RPMI7951 (cell line): Measurements from ENCODE around the gene TMEM170B. TPM values are rescaled to one million over a fixed set of nuclear protein-coding genes. Genes with fewer than 3 reads are reported as not detected.

Source experiments
- DNase-seq: peaks from one replicate; pipeline ENCODE4 v3.0.0-alpha.2; 2012; ENCODE audit warnings: low read depth
- total RNA-seq: library from RNA; depleted of rRNA; stranded (reverse); fragments of >200 nt; shearing (Covaris generic); gene quantifications from 2 replicates; pipeline ENCODE4 v1.2.3, GENCODE V29; 2014

TMEM170B gene
- total RNA-seq, 1 experiment from 2014 or later, result 0.60 TPM

DNA sequence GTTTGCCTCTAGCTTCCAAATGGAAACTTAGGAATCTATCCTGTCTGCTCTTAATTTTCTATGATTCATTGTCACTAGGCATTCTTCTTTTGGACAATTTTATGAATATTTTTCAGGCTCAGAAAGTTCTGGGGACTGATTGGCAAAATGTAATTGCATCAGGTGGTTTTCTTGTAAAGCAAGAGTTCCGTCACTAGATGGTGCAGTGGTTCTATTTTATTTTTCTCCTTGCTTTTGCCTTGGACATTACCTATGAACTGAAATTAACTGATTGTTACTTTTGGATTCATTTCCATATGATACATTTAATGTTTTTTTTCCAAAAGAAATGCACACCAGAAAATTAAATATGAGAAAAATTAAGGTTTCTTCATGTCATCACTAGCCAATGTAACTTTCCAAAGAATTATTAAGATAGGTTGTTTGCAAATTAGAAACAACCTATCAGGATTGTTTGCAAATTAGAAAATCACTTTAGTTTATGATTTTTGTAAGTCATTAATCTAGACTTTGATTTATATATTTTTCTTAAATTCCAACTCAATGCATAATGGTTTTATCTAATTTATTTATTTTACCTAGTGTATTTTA lies 48.0 kb downstream of the TMEM170B start:
- peak; percentile 57 for DNase-seq

DNA sequence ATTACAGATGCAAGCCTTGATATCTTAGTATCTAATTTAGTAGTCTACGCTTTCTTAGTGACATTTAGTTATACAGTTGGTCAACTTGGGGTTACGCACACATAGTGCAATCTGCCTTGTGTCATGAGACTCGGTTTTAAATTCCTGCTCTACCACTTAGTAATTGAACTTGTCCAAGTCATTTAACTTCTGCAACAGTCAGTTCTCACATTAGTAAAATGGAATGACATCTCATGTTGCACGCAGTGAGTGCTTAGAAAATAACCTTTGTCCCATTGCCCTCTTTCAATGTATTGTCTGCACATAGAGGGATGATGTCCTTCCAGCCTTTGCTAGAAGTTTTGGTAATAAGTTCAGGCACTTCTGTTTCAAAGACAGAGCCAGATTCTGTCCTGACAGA lies 48.6 kb downstream of the TMEM170B start:
- no peak for DNase-seq

DNA sequence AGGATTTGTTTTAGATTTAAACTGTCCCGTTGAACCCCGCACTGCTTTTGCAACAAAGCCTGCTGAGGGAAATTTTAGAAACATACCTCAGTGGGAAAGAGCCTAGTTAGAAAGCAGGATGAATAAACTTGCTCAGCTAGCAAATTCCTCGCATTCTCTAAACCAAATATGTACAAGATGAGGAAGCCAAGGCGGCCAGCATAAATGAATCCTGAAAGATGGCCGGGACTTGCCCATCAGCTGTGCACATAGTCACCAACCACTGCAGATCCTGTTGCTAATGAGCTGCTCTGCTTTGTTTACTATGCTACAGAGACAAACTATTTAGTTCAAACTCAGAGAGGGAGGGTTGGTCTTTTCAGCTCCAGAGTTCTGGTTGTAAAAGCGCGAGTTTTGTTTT lies 49.0 kb downstream of the TMEM170B start:
- peak; percentile 78 for DNase-seq

DNA sequence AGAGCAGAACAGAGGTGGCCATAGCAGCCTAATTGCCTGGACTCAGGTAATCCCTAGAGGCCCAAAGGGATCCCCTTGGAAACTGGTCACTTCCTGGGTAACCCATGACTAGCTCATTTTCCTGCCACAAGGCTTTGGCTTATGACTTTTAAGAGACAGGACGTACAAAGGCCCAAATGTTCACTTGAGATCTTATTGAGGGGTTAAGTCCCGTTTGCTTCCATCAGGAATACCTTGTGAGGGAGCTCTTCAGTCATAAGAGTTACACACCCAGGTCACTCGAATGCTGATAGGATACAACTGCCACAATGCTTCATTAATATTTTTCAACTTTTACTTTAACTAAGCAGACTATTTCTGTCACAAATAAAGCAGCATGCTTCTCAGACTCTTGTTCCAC lies 51.7 kb downstream of the TMEM170B start:
- no peak for DNase-seq

DNA sequence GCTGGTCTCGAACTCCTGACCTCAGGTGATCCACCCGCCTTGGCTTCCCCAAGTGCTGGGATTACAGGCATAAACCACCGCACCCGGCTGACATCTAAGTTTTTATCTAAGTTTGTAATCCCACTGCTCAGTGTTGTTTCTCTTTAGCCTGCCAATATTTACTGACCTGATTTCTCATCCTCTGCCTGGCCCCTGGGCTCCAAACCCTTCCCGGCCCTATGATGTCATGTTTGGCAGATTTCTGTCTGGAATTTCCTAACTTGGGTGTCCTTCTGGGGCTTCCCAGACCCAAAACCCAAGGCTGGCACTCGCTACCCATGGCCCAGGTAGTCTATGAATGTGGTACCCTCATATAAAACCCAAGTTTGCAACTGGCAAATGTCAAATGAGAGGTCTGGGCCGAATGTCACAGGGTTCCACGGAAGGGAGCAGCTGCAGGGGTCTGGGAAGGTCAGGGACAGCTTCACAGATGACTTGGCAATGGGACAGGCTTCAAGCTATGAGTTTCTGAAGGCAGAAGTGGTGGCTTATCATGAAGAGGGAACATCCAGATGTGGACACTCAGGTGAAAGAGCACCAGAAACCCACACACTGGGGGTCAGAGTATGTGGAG lies 54.9 kb downstream of the TMEM170B start:
- DNase-seq, result no peak

DNA sequence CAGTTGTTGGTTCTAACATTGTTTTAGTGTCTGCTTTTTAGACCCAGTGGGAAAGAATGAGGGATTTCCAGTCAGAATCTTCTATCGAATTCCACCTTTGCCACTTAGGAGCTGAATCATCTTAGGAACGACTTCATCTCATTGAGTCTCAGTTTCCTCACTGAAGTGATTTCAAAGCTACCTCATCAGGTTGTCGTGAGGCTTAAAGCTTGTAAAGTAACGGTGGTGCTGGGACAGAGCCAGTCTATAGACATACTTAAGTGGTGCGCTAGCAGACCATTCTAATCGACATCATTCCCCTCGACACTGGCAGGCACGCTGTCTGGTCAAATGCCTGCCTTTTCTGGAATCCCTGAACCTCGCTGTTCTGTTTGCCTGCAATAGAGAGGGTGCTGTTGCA lies 55.5 kb downstream of the TMEM170B start:
- no peak for DNase-seq

DNA sequence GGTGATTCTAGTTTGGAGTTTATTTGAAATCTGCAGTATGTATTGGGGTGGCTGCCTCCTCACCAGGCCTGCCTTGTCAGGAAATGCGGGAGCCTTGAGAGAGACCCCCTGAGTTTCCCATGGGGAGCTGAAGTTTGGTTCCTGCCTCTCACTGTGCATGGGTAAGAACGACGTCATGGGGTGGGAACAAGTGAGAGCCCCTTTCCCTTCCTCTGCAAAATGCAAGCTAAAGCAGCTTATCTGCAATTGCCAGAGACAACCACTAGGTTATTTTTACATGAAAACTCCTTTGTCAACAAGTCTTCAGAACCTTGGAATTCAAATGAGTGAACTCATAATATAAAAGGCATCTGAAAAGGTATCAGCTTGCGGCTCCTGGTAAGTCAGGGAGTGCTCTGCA lies 58.4 kb downstream of the TMEM170B start:
- DNase-seq, result no peak

DNA sequence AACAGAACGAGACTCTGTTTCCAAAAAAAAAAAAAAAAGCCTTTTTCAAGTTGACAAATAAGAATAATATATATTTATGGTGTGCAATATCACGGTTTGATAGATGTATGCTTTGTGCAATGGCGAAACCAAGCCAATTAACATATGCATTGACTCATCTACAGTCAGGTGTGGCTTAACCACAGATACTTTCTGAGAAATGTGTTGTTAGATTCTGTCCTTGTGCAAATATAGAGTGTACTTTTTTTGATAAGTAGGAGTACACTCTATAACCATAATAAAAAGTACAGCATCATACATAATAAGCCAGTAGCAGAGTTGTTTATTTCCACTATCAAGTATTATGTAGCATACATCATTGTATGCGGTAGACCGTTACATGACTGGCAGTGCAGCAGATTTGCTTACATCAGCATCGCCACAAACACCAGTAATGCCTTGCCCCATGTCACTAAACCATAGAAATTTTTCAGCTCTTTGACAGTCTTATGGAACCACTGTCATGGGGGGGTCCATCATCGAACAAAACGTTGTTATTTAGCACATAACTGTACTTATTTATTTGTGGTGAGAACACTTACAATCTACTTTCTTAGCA lies 59.2 kb downstream of the TMEM170B start:
- DNase-seq, result no peak

DNA sequence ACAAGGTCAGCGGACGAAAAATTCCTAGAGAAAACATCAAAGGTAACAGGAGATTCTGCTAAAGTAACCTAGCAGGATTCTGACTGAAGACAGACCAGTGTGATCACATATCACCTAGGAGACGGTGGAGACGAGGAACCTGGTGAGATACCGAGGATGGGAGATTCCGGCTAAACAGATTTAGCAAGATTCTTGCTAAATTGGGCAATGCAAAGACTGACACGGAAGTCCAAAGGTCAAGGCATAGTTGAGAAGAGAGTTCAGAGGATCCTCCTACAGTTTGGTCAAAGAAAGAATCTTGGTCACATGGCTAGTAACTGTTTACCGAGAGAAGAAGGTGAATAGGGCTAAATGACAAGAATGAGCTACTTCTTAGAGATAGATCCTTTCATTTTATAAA lies 61.1 kb downstream of the TMEM170B start:
- DNase-seq, result no peak

DNA sequence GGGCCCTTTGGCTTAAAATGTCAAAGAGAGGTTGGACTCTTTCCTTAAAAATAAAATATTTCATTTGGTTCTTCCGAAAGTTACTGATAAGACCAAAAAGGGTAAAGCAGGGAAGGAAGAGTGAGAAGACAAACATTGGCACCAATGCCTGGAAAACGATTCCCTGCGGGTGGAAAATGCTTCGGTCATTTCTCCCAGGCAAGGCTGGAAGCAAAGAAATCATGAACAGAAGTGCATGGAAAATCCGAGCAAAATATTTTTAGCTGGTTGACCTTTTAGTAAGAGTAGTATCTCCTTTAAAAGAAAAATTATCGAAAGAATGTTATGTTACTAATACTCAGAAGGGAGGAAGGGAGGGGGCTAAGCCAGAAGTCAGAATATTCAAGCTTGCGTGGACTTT lies 62.7 kb downstream of the TMEM170B start:
- no peak for DNase-seq

DNA sequence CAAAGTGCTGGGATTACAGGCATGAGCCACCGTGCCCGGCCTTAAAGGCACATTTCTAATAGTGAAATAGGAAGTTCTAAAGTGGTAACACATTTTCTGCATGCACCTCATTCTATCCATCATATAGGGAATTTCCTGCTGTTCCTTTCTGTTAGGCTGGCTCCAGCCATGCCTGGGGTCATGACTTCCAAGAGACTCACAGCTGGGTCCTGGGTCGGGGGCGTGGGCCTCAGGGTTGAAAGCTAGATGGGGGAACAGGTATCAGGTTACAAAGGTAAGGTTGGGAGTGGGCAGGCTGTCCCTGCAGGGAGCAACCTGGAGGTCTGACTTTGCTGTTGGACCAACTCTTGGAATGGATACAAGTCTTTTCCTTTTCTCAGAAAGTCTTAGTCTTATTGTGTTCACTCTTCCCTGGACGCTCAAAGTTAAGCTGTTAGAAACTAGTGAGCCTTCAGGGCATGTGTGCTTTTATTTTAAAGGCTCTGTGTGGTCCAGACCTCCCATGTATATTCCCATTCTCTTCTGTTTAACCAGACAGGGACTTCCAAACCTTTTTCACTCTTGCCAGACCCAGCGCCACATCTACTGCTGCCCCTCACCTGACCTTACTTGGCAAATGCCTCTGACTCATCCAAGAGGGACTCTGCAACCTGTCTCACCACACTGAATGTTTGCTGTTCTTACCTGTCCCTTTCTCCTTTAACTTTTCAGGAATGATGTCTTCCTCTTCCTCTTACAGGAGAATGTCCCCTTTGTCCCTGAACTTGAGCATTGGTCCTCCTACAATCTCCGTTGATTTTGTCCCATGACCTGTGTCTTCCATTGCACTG lies 64.4 kb downstream of the TMEM170B start:
- no peak for DNase-seq

DNA sequence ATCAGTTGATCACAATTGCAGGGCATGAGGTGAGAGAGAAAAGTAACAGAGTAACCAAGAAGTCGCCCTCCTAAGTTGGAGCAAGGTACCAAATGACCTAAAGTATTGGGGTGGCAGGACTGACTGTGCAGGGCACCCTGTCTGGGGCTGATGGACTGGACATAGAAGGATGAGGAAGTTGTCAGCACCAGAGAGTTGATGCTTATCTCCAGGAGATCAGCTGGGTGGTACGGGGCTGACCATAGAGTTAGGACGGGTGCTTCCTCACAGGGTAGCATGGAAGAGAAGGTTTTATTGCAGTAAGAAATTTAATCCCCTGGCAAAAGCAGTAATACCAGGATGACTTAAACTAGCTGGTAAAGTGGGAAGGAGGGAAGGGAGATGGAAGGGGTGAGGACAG lies 66.7 kb downstream of the TMEM170B start:
- DNase-seq, result no peak

DNA sequence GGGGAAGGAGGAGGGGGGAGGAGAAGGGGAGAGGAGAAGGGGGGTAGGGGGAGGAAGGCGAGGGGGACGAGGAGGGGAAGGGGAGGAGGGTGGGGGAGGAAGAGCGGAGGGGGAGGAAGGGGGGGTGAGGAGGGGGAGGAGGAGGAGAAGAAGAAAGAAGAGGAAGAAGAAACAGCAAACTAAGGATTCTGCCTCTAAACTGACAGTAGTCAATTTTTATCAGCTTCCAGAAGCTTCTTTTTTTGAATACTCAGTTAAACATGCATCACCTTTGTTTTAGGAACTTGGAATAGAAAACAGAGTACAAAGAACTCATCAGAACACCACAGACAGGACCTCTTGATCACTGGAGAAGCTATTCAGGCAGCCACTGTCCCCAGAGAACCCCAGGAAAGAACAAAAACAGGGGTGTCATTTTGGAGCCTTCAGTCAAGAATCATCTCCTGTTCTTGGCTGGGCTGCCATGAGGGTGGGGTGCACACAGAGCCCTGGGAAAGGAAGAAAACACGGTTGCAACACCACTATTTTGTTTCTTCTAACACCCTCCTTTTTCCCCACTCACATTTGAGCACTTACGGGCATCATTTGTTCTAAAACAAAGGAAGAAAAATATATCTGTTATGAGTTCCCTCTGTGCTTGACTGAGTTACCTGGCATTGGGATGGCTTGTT lies 67.4 kb downstream of the TMEM170B start:
- DNase-seq, result no peak

DNA sequence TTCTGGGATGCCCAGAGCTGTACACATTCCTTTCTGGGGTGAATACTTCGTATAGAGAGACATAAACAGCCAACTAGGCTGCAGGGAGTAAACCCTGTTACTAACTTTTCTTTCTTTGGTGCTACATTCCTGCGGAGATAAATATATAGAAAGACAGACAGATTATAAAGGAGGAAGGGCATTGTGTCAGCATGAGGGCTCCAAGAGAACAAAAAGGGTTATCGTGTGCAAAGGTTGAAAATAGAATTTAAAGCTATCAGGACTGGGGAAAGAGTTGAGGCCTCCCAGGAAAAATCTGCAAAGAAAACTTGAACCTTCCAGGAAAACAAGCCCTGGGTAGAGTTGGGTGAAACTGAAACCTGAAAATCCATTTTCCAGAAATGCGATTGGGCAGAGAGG lies 68.0 kb downstream of the TMEM170B start:
- DNase-seq, result no peak

DNA sequence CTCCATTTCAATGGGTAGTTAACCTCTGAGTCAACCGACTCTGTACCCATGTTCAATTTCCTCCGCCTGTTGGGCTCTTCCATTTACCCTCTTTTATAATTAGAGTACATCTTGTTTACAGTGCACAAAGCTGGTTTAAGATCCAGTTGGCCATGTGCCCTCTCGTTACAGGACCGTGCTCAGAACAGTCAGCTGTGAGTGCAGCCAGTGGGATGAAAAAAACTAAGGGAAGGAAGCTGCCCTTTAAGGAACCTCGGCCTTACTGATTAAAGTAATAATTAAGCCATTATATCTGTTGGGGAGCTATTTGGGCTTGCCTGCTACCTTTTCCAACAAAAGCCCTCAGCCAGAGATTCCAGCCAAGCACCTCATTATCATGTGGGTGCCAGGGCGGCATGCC lies 68.8 kb downstream of the TMEM170B start:
- no peak for DNase-seq

DNA sequence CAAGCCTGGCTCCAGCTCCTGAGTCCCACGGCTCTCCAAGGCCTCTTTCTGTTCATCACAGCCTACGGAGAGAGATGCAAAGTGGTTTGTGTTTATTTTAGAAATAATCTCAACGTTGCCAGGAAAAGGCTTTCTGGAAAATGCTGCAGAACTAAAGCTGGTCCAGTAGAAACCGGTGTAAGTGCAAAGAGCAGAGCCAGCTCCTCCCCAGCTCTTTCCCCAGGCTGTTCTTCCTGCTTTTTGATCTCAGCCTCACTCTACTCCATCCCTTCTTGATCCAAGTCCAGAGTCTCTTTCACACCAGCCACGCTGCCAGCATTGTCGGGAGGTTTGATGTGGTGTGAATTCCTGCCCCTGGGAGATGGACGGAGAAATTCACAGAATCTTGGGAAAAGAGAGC lies 69.8 kb downstream of the TMEM170B start:
- no peak for DNase-seq

DNA sequence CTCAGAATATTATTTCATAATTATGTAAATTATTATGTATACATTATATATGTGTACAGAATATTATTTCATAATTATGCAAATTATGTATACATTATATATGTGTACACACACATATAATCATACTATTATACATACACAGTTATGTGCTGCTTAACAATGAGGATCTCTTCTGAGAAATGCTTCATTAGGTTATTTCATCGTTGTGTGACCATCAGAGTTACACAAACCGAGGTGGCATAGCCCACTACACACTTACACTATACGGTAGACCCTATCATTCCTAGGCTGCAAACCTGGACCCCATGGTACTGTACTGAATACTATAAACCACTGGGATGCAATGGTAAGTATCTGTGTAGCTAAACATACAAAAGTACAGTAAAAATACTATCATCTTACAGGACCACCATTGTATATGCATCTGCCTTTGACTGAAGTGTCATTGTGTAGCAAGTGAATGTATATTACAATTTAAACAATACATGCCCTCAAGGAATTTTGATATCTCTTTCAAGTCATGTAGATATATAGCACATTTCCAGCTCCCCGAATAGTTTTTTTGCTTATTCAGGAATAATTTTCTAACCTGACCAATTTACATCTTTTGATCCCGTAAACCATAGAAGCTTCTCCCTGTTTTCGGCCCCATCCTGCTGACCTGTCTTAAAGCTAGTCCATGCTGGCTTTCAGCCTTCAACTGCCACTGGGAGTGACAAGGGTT lies 71.2 kb downstream of the TMEM170B start:
- no peak for DNase-seq

DNA sequence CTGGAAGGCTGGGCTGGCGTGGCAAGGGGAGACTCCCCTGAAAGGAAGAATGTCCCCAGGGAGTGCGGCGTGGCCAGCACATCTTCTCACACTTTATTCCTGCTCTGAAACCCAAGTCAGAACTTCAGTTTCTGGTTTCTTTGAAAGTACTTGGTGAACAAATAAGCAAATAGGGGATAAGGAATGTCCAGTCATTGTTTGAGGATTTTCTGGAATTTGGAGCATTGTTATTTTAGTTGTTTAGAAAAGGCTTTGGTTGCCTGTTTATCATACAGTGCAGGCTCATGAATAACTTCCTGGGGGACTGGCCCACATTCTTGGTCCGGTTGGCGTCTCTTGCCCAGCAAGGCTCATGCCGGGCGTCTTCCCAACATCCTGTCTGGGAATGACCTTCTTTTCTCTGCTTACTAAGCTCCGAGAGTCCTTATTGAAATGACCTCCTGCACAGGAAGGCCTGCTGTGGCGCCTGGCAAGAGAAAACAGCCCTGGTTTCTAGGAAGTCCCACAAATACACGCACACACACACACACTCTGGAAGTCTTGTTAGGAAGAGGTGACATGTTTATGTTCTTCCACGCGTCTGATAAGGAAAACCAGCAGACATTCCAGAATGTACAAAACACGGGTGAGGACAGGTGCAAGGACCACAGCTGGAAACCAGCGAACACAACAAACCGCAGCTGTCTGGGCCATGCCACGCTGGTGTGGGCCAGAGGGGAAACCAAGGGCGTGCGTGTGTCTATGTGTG lies 71.9 kb downstream of the TMEM170B start:
- DNase-seq, result peak; percentile 75

DNA sequence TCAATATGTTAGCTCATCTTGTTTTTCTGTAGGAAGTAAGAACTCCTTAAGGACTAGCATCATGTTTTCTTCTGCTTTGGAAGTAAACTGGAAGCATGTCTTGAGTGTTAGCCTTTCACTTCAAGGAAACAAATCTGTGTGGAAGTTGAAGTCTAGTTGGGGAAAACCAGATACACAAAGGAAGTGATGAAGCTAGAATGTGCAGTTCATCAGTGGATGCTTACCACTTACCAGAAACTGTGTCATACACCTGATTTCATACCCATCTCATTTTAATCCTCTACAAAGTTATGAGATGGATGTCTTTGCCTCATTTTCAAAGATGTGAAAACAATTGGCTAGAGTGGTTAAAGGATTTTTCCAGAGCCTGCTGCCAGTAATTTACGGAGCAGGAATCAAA lies 75.8 kb downstream of the TMEM170B start:
- DNase-seq, result no peak

DNA sequence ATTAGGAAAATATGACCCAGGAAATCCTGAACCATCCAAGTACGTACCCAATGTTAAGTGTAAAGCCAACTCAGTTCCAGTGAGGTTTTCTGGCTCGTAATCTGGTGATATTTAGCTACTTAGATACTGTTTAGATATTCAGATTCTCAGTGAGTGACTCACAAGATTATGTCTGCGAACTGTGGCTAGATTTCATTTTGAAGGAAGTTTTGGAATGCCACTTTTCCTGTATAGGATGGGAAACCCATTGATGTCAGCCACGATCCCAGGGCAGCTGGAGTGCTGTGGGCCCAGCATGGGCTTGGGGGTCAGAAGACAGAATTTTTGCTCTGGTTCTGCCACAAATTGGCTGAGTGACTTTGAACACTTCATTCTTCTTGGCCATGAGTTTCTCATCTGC lies 76.3 kb downstream of the TMEM170B start:
- DNase-seq, result peak; percentile 92
